GM19328 (cell line): ENCODE measurements around the gene SLC2A4.

Experiments
- ATAC-seq: cut with Tn5 transposase; IDR thresholded peaks from one replicate; pipeline ENCODE4 v1.9.1; 2021; ENCODE audit warnings: mild to moderate bottlenecking, moderate library complexity; ENCODE audit not compliant: unreplicated experiment

Gene SLC2A4

GRCh38 chr17:7246779-7247178 lies 34.7 kb upstream of the SLC2A4 start:
- no peak for ATAC-seq

GRCh38 chr17:7248796-7249195 lies 32.7 kb upstream of the SLC2A4 start:
- no peak for ATAC-seq

- no peak for ATAC-seq
Measured at GRCh38 chr17:7249214-7249613, 32.3 kb upstream of the SLC2A4 start.

GRCh38 chr17:7249830-7250229 lies 31.7 kb upstream of the SLC2A4 start:
- no peak for ATAC-seq

- ATAC-seq = no peak
Measured at GRCh38 chr17:7250695-7251627, 30.6 kb upstream of the SLC2A4 start.

GRCh38 chr17:7251661-7252175 lies 29.8 kb upstream of the SLC2A4 start, which contains the start of gene CTDNEP1:
TSS of gene CTDNEP1 (minus strand) at chr17:7251734. CDS start at chr17:7251296, 438 bp downstream.
- ATAC-seq = peak; percentile 79

GRCh38 chr17:7252176-7253043 lies 29.1 kb upstream of the SLC2A4 start, which contains the start of gene ELP5:
TSS of gene ELP5 (plus strand) at chr17:7252215. CDS start at chr17:7252551, 336 bp downstream.
- peak; percentile 51 for ATAC-seq

GRCh38 chr17:7253082-7253481 lies 28.4 kb upstream of the SLC2A4 start:
- no peak for ATAC-seq

GRCh38 chr17:7254511-7254910 lies 27.0 kb upstream of the SLC2A4 start:
- no peak for ATAC-seq

- no peak for ATAC-seq
Measured at GRCh38 chr17:7256766-7257456, 24.6 kb upstream of the SLC2A4 start.

GRCh38 chr17:7258731-7259554 lies 22.6 kb upstream of the SLC2A4 start:
- no peak for ATAC-seq

- no peak for ATAC-seq
Measured at GRCh38 chr17:7259555-7259889, 22.0 kb upstream of the SLC2A4 start.

GRCh38 chr17:7260151-7260550 lies 21.4 kb upstream of the SLC2A4 start:
- ATAC-seq = no peak

GRCh38 chr17:7260651-7261378 lies 20.7 kb upstream of the SLC2A4 start:
- no peak for ATAC-seq

- ATAC-seq = no peak
Measured at GRCh38 chr17:7261379-7262191, 19.9 kb upstream of the SLC2A4 start.

GRCh38 chr17:7262192-7262934 lies 19.2 kb upstream of the SLC2A4 start, which contains the start of gene CLDN7:
TSS of gene CLDN7 (minus strand) at chr17:7262478. CDS start at chr17:7262043, 435 bp downstream.
- ATAC-seq = no peak

- ATAC-seq = no peak
Measured at GRCh38 chr17:7262935-7263800, 18.4 kb upstream of the SLC2A4 start.
